ENCODE measurements around the gene POU3F3. TPM values are rescaled to one million over a fixed set of nuclear protein-coding genes. Genes with fewer than 3 reads are reported as not detected.

The POU3F3 gene
- polyA plus RNA-seq, 3 donors = not detected

GRCh38 chr2:104880076-104880475 is 26.2 kb downstream of the POU3F3 start:
- Histone ChIP-seq H3K27me3 (ENCODE audit: control insufficient read depth in 2 of 2, insufficient read depth in 2 of 2, low read length in 2 of 2) (peaks cover 7 to 36% of the 10 kb centered on the region in 2 donors), H3K79me2 (ENCODE audit: insufficient read depth, low read length) (no peaks in the 10 kb centered on the region), H2AFZ (ENCODE audit: insufficient read depth, low read depth, low read length, poor library complexity, severe bottlenecking) (no peak overlapping the region), H3K9ac (ENCODE audit: insufficient read depth, low read length, poor library complexity, severe bottlenecking) (no peak overlapping the region), H3K4me2 (replicated peaks; ENCODE audit: extremely low read depth, low read length, poor library complexity, severe bottlenecking) (no peak overlapping the region), H3K27ac (ENCODE audit: low read depth in 1 of 2, low read length in 2 of 2) (no peak overlapping the region), H3K36me3 (replicated peaks in 1 of 2; ENCODE audit: control insufficient read depth in 1 of 2, insufficient read depth in 2 of 2, low read length in 2 of 2) (no peaks in the 10 kb centered on the region), H3K9me3 (replicated peaks in 1 of 2; ENCODE audit: control insufficient read depth in 1 of 2, insufficient read depth in 1 of 2, low read length in 2 of 2) (no peaks in the 10 kb centered on the region), H3K4me1 (ENCODE audit: control insufficient read depth in 1 of 2, insufficient read depth in 2 of 2, low read length in 2 of 2) (no peaks in the 10 kb centered on the region), H4K20me1 (ENCODE audit: insufficient read depth, low read length) (no peaks in the 10 kb centered on the region), H3K4me3 (replicated peaks in 1 of 3; ENCODE audit: low read depth in 2 of 3, low read length in 3 of 3) (no peak overlapping the region)
- peaks cover 31 to 51% (median 38%) of the 10 kb centered on the region in 3 donors for H3K27me3 Mint-ChIP-seq (ENCODE audit: low read depth in 3 of 3)
- H3K27ac Mint-ChIP-seq = no peak overlapping the region
- H3K4me3 Mint-ChIP-seq = no peak overlapping the region
- peaks cover 0 to 2% (median 0%) of the 10 kb centered on the region in 7 donors for H3K9me3 Mint-ChIP-seq
- DNase-seq = no peak
- WGBS (ENCODE audit: insufficient coverage) = 83% methylated on average over 3 of the region's 6 CpGs
- TF ChIP-seq CTCF (IDR thresholded peaks at IDR 0.05) = no peak
- H3K4me1 Mint-ChIP-seq = peaks cover 2% of the 10 kb centered on the region
- intact Hi-C loops (cut with micrococcal nuclease) = no loop called here
- no peaks in the 10 kb centered on the region for H3K36me3 Mint-ChIP-seq

- Histone ChIP-seq H3K36me3 (replicated peaks in 1 of 2; ENCODE audit: control insufficient read depth in 1 of 2, insufficient read depth in 2 of 2, low read length in 2 of 2) (no peaks in the 10 kb centered on the region), H3K9me3 (replicated peaks in 1 of 2; ENCODE audit: control insufficient read depth in 1 of 2, insufficient read depth in 1 of 2, low read length in 2 of 2) (no peaks in the 10 kb centered on the region), H4K20me1 (ENCODE audit: insufficient read depth, low read length) (no peaks in the 10 kb centered on the region), H2AFZ (ENCODE audit: insufficient read depth, low read depth, low read length, poor library complexity, severe bottlenecking) (no peak overlapping the region), H3K4me3 (replicated peaks in 1 of 3; ENCODE audit: low read depth in 2 of 3, low read length in 3 of 3) (no peak overlapping the region), H3K4me2 (replicated peaks; ENCODE audit: extremely low read depth, low read length, poor library complexity, severe bottlenecking) (no peak overlapping the region), H3K27ac (ENCODE audit: low read depth in 1 of 2, low read length in 2 of 2) (no peak overlapping the region), H3K4me1 (ENCODE audit: control insufficient read depth in 1 of 2, insufficient read depth in 2 of 2, low read length in 2 of 2) (peaks cover 6 to 10% of the 10 kb centered on the region in 2 donors), H3K79me2 (ENCODE audit: insufficient read depth, low read length) (no peaks in the 10 kb centered on the region), H3K27me3 (ENCODE audit: control insufficient read depth in 2 of 2, insufficient read depth in 2 of 2, low read length in 2 of 2) (peaks cover 7 to 25% of the 10 kb centered on the region in 2 donors), H3K9ac (ENCODE audit: insufficient read depth, low read length, poor library complexity, severe bottlenecking) (no peak overlapping the region)
- intact Hi-C loops (cut with micrococcal nuclease) = no loop called here
- Mint-ChIP-seq H3K27me3 (ENCODE audit: low read depth in 3 of 3) (peaks cover 19 to 38% (median 34%) of the 10 kb centered on the region in 3 donors), H3K4me3 (peak overlapping the region in 1 of 2 donors; percentile 29), H3K9me3 (peaks cover 0 to 4% (median 2%) of the 10 kb centered on the region in 7 donors), H3K36me3 (no peaks in the 10 kb centered on the region), H3K4me1 (peaks cover 7% of the 10 kb centered on the region), H3K27ac (no peak overlapping the region)
- no peak for DNase-seq
- TF ChIP-seq CTCF (IDR thresholded peaks at IDR 0.05) = no peak
- no CpG with 5 or more reads among the region's 3 CpGs for WGBS (ENCODE audit: insufficient coverage)
These were observed 29.4 kb downstream of the POU3F3 start for GRCh38 chr2:104883357-104883756.
